Parathyroid adenoma (tissue), 2 donors: Measurements from ENCODE around the gene PPP1R13B.

ENCODE experiments used
- H2AFZ ChIP-seq: fragments of 300-600 bp; sonication (generic); one replicate; pipeline ENCODE4 v1.7.0; 2017; ENCODE audit warnings: antibody characterized with exemption, mild to moderate bottlenecking
- H3K27ac ChIP-seq: fragments of 300-600 bp; sonication (generic); one replicate; pipeline ENCODE4 v1.7.0; 2017
- H3K27me3 ChIP-seq: fragments of 300-600 bp; sonication (generic); one replicate; pipeline ENCODE4 v1.7.0; 2017; ENCODE audit warnings: low read length; ENCODE audit not compliant: control insufficient read depth, insufficient read depth
- H3K36me3 ChIP-seq: fragments of 300-600 bp; sonication (generic); one replicate; pipeline ENCODE4 v1.7.0; 2017; ENCODE audit warnings: low read length; ENCODE audit not compliant: control insufficient read depth, insufficient read depth
- H3K4me1 ChIP-seq: fragments of 300-600 bp; sonication (generic); one replicate; pipeline ENCODE4 v1.7.0; 2017; ENCODE audit warnings: control low read depth
- H3K4me2 ChIP-seq: fragments of 300-600 bp; sonication (generic); one replicate; pipeline ENCODE4 v1.7.0; 2017; ENCODE audit warnings: low read length
- H3K4me3 ChIP-seq: fragments of 300-600 bp; sonication (generic); one replicate; pipeline ENCODE4 v1.7.0; 2017; ENCODE audit warnings: low read depth, low read length
- H3K79me2 ChIP-seq: fragments of 300-600 bp; sonication (generic); one replicate; pipeline ENCODE4 v1.7.0; 2017; ENCODE audit warnings: control low read depth
- H3K9ac ChIP-seq: fragments of 300-600 bp; sonication (generic); one replicate; pipeline ENCODE4 v1.7.0; 2017; ENCODE audit warnings: mild to moderate bottlenecking
- H3K9me3 ChIP-seq: fragments of 300-600 bp; sonication (generic); one replicate; pipeline ENCODE4 v1.7.0; 2017; ENCODE audit warnings: low read length; ENCODE audit not compliant: control insufficient read depth
- CTCF ChIP-seq: fragments of 300-600 bp; sonication (generic); IDR thresholded peaks from one replicate; pipeline ENCODE4 v1.7.0; 2017; ENCODE audit warnings: antibody characterized with exemption, mild to moderate bottlenecking
- donor health status: primary hyperparathyroidism.

PPP1R13B gene

GRCh38 chr14:103847451-103848174, at the start of gene PPP1R13B:
PPP1R13B (minus strand) TSS chr14:103847575; CDS start chr14:103847307, 268 bp downstream.
- H3K9me3 ChIP-seq: no peaks in the 10 kb centered on the region
- peaks cover 35% of the 10 kb centered on the region for H3K79me2 ChIP-seq
- H3K9ac ChIP-seq: peak within 1 kb of the TSS; percentile 57
- peak within 1 kb of the TSS; percentile 99 for H3K4me2 ChIP-seq
- no peaks in the 10 kb centered on the region for H3K27me3 ChIP-seq
- peak within 1 kb of the TSS; percentile 99 for H2AFZ ChIP-seq
- H3K27ac ChIP-seq: peak within 1 kb of the TSS; percentile 91
- no peaks in the 10 kb centered on the region for H3K36me3 ChIP-seq
- no peaks in the 10 kb centered on the region for H3K4me1 ChIP-seq
- TF ChIP-seq CTCF: no peak
- peak within 1 kb of the TSS; percentile 71 for H3K4me3 ChIP-seq

- peaks cover 17% of the 10 kb centered on the region for H3K4me1 ChIP-seq
- peak overlapping the region; percentile 52 for H3K27ac ChIP-seq
- no peaks in the 10 kb centered on the region for H3K36me3 ChIP-seq
- H3K9me3 ChIP-seq: no peaks in the 10 kb centered on the region
- no peak for TF ChIP-seq CTCF
- peak overlapping the region; percentile 69 for H2AFZ ChIP-seq
- H3K4me3 ChIP-seq: no peak overlapping the region
- H3K9ac ChIP-seq: no peak overlapping the region
- H3K79me2 ChIP-seq: no peaks in the 10 kb centered on the region
- H3K4me2 ChIP-seq: no peak overlapping the region
- H3K27me3 ChIP-seq: no peaks in the 10 kb centered on the region
Observed at GRCh38 chr14:103896578-103896977, 49.2 kb upstream of the PPP1R13B start.

GRCh38 chr14:103894723-103895059, 47.3 kb upstream of the PPP1R13B start:
- no peaks in the 10 kb centered on the region for H3K79me2 ChIP-seq
- H3K4me2 ChIP-seq: no peak overlapping the region
- no peak overlapping the region for H2AFZ ChIP-seq
- H3K9me3 ChIP-seq: no peaks in the 10 kb centered on the region
- H3K4me1 ChIP-seq: peaks cover 16% of the 10 kb centered on the region
- H3K27ac ChIP-seq: no peak overlapping the region
- no peak overlapping the region for H3K9ac ChIP-seq
- no peak overlapping the region for H3K4me3 ChIP-seq
- H3K36me3 ChIP-seq: no peaks in the 10 kb centered on the region
- TF ChIP-seq CTCF: no peak
- H3K27me3 ChIP-seq: no peaks in the 10 kb centered on the region

GRCh38 chr14:103894034-103894722, 46.8 kb upstream of the PPP1R13B start:
- no peak overlapping the region for H3K4me3 ChIP-seq
- no peak overlapping the region for H3K27ac ChIP-seq
- no peak overlapping the region for H3K9ac ChIP-seq
- no peaks in the 10 kb centered on the region for H3K79me2 ChIP-seq
- H3K27me3 ChIP-seq: no peaks in the 10 kb centered on the region
- no peak overlapping the region for H3K4me2 ChIP-seq
- peaks cover 16% of the 10 kb centered on the region for H3K4me1 ChIP-seq
- no peak overlapping the region for H2AFZ ChIP-seq
- no peaks in the 10 kb centered on the region for H3K9me3 ChIP-seq
- no peaks in the 10 kb centered on the region for H3K36me3 ChIP-seq
- no peak for TF ChIP-seq CTCF
